Measurements from ENCODE around the gene PLB1. TPM values are rescaled to one million over a fixed set of nuclear protein-coding genes. Genes with fewer than 3 reads are reported as not detected.
A peak's percentile ranks its signal among the peaks of the same experiment; 100 is the strongest.

Gene PLB1
- total RNA-seq, 1 donor from 2014 or later: 3.3 TPM

DNA sequence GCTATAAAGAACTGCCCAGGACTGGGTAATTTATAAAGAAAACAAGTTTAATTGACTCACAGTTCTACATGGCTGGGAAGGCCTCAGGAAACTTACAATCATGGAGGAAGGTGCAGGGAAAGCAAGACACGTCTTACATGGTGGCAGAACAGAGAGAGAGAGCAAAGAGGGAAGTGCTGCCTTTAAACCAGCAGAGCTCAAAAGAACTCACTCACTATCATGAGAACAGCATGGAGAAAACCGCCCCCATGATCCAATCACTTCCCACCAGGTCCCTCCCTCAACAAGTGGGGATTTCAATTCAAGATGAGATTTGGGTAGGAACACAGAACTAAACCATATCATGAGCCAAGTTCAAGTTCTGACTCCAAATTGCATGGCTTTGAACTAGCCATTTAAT is 193.0 kb downstream of the PLB1 start:
- intact Hi-C loops (cut with micrococcal nuclease): no loop called here
- ATAC-seq (no peak), DNase-seq (no peak)

DNA sequence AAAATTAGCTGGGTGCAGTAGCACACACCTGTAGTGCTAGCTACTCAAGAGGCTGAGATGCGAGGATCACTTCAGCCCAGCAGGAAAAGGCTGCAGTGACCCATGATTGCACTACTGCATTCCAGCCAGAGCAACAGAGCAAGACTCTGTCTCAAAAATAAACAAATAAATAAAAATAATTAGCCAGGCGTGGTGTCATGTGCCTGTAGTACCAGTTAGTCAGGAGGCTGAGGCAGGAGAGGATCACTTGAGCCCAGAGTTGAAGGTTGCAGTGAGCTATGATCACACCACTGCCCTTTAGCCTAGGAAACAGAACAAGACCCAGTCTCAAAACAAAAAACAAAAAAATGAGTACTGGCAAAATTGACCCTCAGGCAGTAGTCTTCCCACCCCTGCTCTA is 193.9 kb downstream of the PLB1 start:
- DNase-seq (no peak), ATAC-seq (no peak)
- intact Hi-C loops (cut with micrococcal nuclease): no loop called here

DNA sequence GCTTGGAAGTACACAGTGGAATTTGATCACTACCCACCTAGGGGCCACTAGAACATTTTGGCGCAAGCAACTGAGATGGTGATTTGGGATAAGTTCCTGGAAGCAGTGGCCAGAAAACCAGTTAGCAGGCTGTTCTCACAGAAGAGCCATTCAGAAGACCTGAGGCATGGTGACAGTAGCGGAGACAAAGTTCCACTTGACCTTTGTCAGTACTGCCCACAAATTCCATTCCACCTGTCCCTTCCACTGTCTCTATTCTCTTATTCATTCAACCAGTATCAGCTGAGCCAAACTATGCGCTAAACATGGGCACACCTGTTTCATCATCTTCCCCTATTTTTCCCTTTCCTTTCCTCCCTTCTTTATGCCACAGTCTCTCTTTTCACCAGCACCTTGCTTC is 196.6 kb downstream of the PLB1 start:
- no peak for DNase-seq
- no peak for ATAC-seq

DNA sequence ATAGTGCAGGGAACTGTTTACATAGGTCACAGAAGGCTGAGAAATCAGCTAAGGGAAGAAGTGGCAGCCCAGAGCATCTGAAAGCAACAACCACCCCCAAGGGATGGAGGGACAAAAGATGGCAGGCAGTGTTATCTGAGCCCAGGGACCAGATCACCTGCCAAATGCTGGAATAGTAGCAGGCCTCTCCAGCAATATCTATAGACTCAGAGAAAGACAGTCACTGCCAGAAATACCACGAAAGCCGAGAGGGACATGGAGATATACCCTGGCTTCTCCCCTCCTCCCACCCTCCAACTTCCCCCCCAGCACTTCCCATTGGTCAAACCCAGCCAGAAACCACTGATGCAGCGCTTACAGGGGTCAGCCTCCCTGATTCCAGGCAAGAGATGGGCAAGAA is 197.4 kb downstream of the PLB1 start:
- ATAC-seq: peak; percentile 71
- intact Hi-C loops (cut with micrococcal nuclease): no loop called here

More for the DNA sequence above, 196.6 kb downstream of the PLB1 start:
- intact Hi-C loops (cut with micrococcal nuclease): no loop called here

More for the DNA sequence above, 197.4 kb downstream of the PLB1 start:
- no peak for DNase-seq

Other genes with a start within 250 kb of the PLB1 start
- 45.7 TPM for gene FOSL2, start 103.2 kb upstream of the PLB1 start, total RNA-seq